Fibroblast of villous mesenchyme (primary cell): ENCODE results near the gene CUEDC1. TPM values are rescaled to one million over a fixed set of nuclear protein-coding genes. Genes with fewer than 3 reads are reported as not detected.

ENCODE experiments used
- DNase-seq: peaks from one replicate; pipeline ENCODE4 v3.0.0-alpha.2; 2010; ENCODE audit warnings: low read depth
- H3K4me3 ChIP-seq: 2 replicates; pipeline ENCODE4 v1.5.1; 2011; ENCODE audit warnings: low read depth, mild to moderate bottlenecking, low read length
- CTCF ChIP-seq: IDR thresholded peaks from 2 replicates; pipeline ENCODE4 v1.5.1; 2012; ENCODE audit warnings: low read depth, mild to moderate bottlenecking, low read length; ENCODE audit not compliant: insufficient read depth
- total RNA-seq: library from RNA; depleted of rRNA; stranded (reverse); fragments of >200 nt; gene quantifications from 2 replicates; pipeline ENCODE4 v1.2.3, GENCODE V29; 2012

Gene CUEDC1
- total RNA-seq, 1 donor: 21.6 TPM

- DNase-seq: no peak
- H3K4me3 ChIP-seq: no peak overlapping the region
- no peak for TF ChIP-seq CTCF
Measured at GRCh38 chr17:57990037-57990436, 34.8 kb upstream of the CUEDC1 start.

- DNase-seq: peak; percentile 71
- peak; percentile 7 for TF ChIP-seq CTCF
Measured at GRCh38 chr17:57988301-57989250, 33.4 kb upstream of the CUEDC1 start.

GRCh38 chr17:57987581-57988300 is 32.5 kb upstream of the CUEDC1 start, which contains the start of gene VEZF1:
Gene VEZF1, minus strand, starts transcription at chr17:57988254. Its CDS starts 143 bp downstream, at chr17:57988111.
- TF ChIP-seq CTCF: no peak
- DNase-seq: peak; percentile 69
- peak within 1 kb of the TSS; percentile 69 for H3K4me3 ChIP-seq

More at GRCh38 chr17:57988301-57989250, 33.4 kb upstream of the CUEDC1 start:
- peak overlapping the region; percentile 69 for H3K4me3 ChIP-seq

GRCh38 chr17:57986841-57987580 is 31.8 kb upstream of the CUEDC1 start:
- no peak for TF ChIP-seq CTCF

GRCh38 chr17:57985675-57985974 is 30.4 kb upstream of the CUEDC1 start:
- H3K4me3 ChIP-seq: peak overlapping the region; percentile 69
- no peak for TF ChIP-seq CTCF
- peak; percentile 65 for DNase-seq

More at GRCh38 chr17:57986841-57987580, 31.8 kb upstream of the CUEDC1 start:
- H3K4me3 ChIP-seq: peak overlapping the region; percentile 69
- peak; percentile 79 for DNase-seq

GRCh38 chr17:57984936-57985674 is 29.9 kb upstream of the CUEDC1 start:
- TF ChIP-seq CTCF: no peak
- DNase-seq: peak; percentile 63
- peak overlapping the region; percentile 69 for H3K4me3 ChIP-seq
